ENCODE results near the gene FOSL1.

- TF ChIP-seq CTCF (IDR thresholded peaks at IDR 0.05) (peak; percentile 95), ZBTB43 (CRISPR knock-in tag; IDR thresholded peaks at IDR 0.05) (no peak), ZNF263 (CRISPR knock-in tag; IDR thresholded peaks at IDR 0.05; ENCODE audit: low read depth) (no peak), CREB1 (CRISPR knock-in tag; IDR thresholded peaks at IDR 0.05) (no peak), ATF3 (CRISPR knock-in tag; conservative IDR thresholded peaks at IDR 0.05) (no peak), IRF2 (CRISPR knock-in tag; IDR thresholded peaks at IDR 0.05; ENCODE audit: borderline replicate concordance, low read depth) (no peak), ZNF317 (CRISPR knock-in tag; IDR thresholded peaks at IDR 0.05; ENCODE audit: borderline replicate concordance, low read depth) (no peak), CBFB (CRISPR knock-in tag; IDR thresholded peaks at IDR 0.05; ENCODE audit: low read depth) (no peak), NR3C1 (CRISPR knock-in tag; conservative IDR thresholded peaks at IDR 0.05; ENCODE audit: low read depth) (no peak), ZBTB21 (CRISPR knock-in tag; IDR thresholded peaks at IDR 0.05; ENCODE audit: borderline replicate concordance) (no peak), ZNF138 (CRISPR knock-in tag; conservative IDR thresholded peaks at IDR 0.05) (no peak), ETV6 (CRISPR knock-in tag; IDR thresholded peaks at IDR 0.05) (0 out of 2 replicates have a peak, but pooled peaks have one; percentile 8), ATF2 (CRISPR knock-in tag; IDR thresholded peaks at IDR 0.05; ENCODE audit: borderline replicate concordance, low read depth) (no peak)
Measured at GRCh38 chr11:65884716-65885092, 15.5 kb downstream of the FOSL1 start.
